ENCODE results near the gene DNAH5. TPM values are rescaled to one million over a fixed set of nuclear protein-coding genes. Genes with fewer than 3 reads are reported as not detected.

The DNAH5 gene
- total RNA-seq, 2 experiments from 2014 or later = not detected

DNA sequence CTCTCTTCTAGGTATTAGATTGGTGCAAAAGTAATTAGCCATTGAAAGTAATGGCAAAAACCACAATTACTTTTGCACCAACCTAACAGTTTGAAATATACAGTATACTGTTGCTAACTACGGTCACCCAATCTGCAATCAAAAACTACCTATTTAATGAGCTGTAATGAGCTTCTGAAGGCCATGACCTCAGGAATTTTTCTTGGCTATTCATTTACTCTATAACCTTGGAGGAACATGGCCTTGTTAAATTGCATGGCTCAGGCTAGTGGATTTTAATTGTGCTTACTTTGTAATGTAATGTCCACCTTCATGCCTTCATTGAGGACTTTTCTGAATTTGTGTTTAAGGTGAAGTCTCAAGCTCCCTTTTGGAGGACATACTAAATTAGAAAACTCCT lies 24.7 kb downstream of the DNAH5 start:
- H3K27me3 Mint-ChIP-seq = no peaks in the 10 kb centered on the region
- DNase-seq = no peak
- no peaks in the 10 kb centered on the region for H3K36me3 Mint-ChIP-seq
- no peak overlapping the region for H3K27ac Mint-ChIP-seq
- no peak overlapping the region for H3K4me3 Mint-ChIP-seq
- H3K4me1 Mint-ChIP-seq = no peaks in the 10 kb centered on the region
- H3K9me3 Mint-ChIP-seq = no peaks in the 10 kb centered on the region

DNA sequence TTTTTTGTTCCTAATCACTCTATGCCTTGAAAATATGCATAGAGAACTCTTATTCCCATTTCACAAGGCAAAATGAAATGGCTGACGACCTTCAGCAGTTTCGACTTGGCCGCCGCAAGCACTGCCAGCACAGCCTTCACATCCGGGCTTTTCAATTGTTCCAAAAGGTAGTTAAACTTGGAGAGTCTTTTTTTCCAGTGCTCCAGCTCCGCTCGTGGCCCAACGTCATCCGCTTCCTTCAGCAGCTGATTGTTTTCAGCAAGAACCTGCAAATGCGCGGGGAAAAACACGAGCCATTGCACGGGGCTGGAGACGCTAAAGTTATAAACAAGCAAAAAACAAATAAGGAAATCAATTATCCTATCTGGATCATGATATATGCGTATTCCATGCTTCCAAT lies 25.4 kb downstream of the DNAH5 start:
- Mint-ChIP-seq H3K4me1 (no peaks in the 10 kb centered on the region), H3K27ac (no peak overlapping the region), H3K4me3 (no peak overlapping the region), H3K36me3 (no peaks in the 10 kb centered on the region), H3K9me3 (no peaks in the 10 kb centered on the region), H3K27me3 (no peaks in the 10 kb centered on the region)
- no peak for DNase-seq

DNA sequence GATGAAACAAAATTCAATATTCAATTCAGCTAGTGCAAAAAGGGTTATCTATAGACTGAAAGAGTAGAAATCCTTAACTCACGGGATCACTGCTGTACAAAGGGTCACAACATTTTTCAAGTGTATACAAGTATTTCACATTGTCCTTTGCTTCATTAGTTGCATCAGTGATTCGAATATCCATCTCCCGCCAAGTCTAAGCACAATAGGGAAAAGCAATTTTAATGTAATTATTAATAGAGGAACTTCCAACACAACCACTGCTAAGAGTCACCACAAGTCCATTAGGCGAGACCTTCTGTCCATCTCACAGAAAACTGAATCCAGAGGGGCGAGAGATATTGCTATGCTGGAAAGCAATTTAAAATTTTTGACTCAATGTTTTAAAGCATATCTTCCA lies 27.4 kb downstream of the DNAH5 start:
- H3K36me3 Mint-ChIP-seq = no peaks in the 10 kb centered on the region
- no peaks in the 10 kb centered on the region for H3K27me3 Mint-ChIP-seq
- DNase-seq = no peak
- no peaks in the 10 kb centered on the region for H3K4me1 Mint-ChIP-seq
- H3K9me3 Mint-ChIP-seq = no peaks in the 10 kb centered on the region
- H3K4me3 Mint-ChIP-seq = no peak overlapping the region
- no peak overlapping the region for H3K27ac Mint-ChIP-seq

DNA sequence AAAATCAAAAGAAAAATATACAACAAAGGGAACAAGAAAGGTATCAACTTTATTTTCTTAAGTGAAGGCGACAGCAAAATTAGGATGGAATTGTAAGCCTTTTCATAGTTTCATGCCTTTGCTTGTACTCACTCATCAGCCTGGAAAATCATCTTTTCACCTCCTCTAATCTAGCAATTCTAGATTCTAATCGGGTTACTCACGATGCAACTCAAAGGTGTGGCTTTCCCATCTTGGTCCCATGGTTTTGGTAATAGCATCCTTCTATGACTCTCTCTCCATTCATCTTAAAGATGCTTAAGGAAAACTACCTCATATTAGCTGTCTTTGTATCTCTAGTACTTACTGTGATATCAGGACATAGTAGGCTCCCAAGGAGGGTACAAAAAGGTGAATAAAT lies 30.5 kb downstream of the DNAH5 start:
- no peaks in the 10 kb centered on the region for H3K27me3 Mint-ChIP-seq
- H3K27ac Mint-ChIP-seq = no peak overlapping the region
- H3K36me3 Mint-ChIP-seq = no peaks in the 10 kb centered on the region
- no peak for DNase-seq
- H3K4me3 Mint-ChIP-seq = no peak overlapping the region
- no peaks in the 10 kb centered on the region for H3K9me3 Mint-ChIP-seq
- H3K4me1 Mint-ChIP-seq = no peaks in the 10 kb centered on the region

- Mint-ChIP-seq H3K4me1 (no peaks in the 10 kb centered on the region), H3K27ac (no peak overlapping the region), H3K27me3 (no peaks in the 10 kb centered on the region)
These were observed 33.7 kb downstream of the DNAH5 start for GRCh38 chr5:13910637-13911288.

DNA sequence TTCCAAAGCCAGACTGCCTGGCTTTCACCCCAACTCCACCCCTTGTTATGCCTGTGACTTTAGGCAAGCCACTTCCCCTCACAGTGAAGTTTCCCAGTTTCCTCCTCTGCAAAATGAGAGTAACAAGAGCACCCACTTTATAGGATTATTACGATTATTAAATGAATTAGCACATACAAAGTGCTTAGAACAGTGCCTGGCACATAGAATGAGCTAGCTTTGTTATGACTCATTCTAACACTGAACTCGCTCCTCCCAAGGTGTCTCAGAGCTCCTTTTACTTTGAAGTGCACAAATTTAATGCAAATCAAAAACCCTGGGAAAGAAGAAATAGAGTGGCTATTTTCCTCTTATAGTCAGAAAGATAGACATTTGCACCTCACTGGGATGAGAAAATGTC lies 34.3 kb downstream of the DNAH5 start:
- H3K9me3 Mint-ChIP-seq = no peaks in the 10 kb centered on the region
- DNase-seq = no peak
- no peaks in the 10 kb centered on the region for H3K36me3 Mint-ChIP-seq
- no peak overlapping the region for H3K27ac Mint-ChIP-seq
- H3K27me3 Mint-ChIP-seq = no peaks in the 10 kb centered on the region
- no peak overlapping the region for H3K4me3 Mint-ChIP-seq
- no peaks in the 10 kb centered on the region for H3K4me1 Mint-ChIP-seq

More at GRCh38 chr5:13910637-13911288, 33.7 kb downstream of the DNAH5 start:
- Mint-ChIP-seq H3K9me3 (no peaks in the 10 kb centered on the region), H3K36me3 (no peaks in the 10 kb centered on the region), H3K4me3 (no peak overlapping the region)
- no peak for DNase-seq

GRCh38 chr5:13909271-13909670 lies 35.2 kb downstream of the DNAH5 start:
- no peaks in the 10 kb centered on the region for H3K9me3 Mint-ChIP-seq
- no peak overlapping the region for H3K4me3 Mint-ChIP-seq
- no peaks in the 10 kb centered on the region for H3K36me3 Mint-ChIP-seq
- no peaks in the 10 kb centered on the region for H3K27me3 Mint-ChIP-seq
- H3K4me1 Mint-ChIP-seq = no peaks in the 10 kb centered on the region
- no peak for DNase-seq
- no peak overlapping the region for H3K27ac Mint-ChIP-seq

DNA sequence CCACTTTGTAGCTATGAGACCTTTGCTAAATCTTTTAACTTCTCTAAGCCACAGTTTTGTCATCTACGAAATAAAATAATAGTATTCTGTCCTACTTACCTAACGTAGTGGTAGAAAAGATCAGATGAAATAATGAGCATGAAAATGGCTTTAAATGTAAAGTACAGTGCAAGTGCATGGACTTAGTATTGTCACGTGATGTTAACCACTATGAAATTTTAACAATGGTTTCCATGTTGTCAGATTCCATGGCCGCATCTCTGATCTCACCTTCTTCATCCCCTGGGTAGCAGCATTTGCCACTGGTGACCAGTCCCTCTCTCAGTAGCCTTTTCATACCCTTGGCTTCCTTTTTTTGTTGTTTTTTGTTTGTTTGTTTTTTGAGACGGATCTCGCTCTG lies 45.9 kb downstream of the DNAH5 start:
- Mint-ChIP-seq H3K27me3 (peaks cover 11% of the 10 kb centered on the region), H3K4me1 (no peaks in the 10 kb centered on the region), H3K27ac (no peak overlapping the region), H3K9me3 (peaks cover 6% of the 10 kb centered on the region), H3K36me3 (no peaks in the 10 kb centered on the region), H3K4me3 (no peak overlapping the region)
- no peak for DNase-seq

GRCh38 chr5:13878357-13878756 lies 66.1 kb downstream of the DNAH5 start:
- Mint-ChIP-seq H3K9me3 (peaks cover 19% of the 10 kb centered on the region), H3K27ac (no peak overlapping the region), H3K36me3 (no peaks in the 10 kb centered on the region), H3K4me3 (no peak overlapping the region), H3K4me1 (no peaks in the 10 kb centered on the region), H3K27me3 (no peaks in the 10 kb centered on the region)
- no peak for DNase-seq

GRCh38 chr5:13866792-13867191 lies 77.7 kb downstream of the DNAH5 start:
- Mint-ChIP-seq H3K4me3 (no peak overlapping the region), H3K27me3 (no peaks in the 10 kb centered on the region), H3K27ac (no peak overlapping the region), H3K36me3 (no peaks in the 10 kb centered on the region), H3K4me1 (no peaks in the 10 kb centered on the region), H3K9me3 (no peaks in the 10 kb centered on the region)
- no peak for DNase-seq

DNA sequence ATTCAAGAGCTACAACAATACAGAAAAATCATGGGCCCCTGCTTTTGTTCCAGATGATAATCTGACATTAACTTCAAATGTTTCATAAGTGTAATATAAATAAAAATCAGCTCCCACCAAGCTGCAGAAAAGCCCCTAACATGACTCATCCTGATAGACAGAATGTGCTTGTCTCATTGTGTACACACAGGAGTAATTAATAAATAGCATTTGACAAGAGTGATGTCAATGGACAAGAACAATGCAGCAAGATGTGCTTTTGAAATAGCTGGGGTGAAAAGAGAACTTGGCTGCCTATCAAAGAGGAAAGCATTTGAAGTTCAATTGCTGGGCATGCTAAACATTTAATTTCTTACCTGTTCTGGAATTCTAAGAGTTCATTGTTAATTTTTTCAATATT lies 79.2 kb downstream of the DNAH5 start:
- no peak for DNase-seq
- H3K27ac Mint-ChIP-seq = no peak overlapping the region
- H3K4me3 Mint-ChIP-seq = no peak overlapping the region
- no peaks in the 10 kb centered on the region for H3K27me3 Mint-ChIP-seq
- no peaks in the 10 kb centered on the region for H3K4me1 Mint-ChIP-seq
- no peaks in the 10 kb centered on the region for H3K9me3 Mint-ChIP-seq
- H3K36me3 Mint-ChIP-seq = no peaks in the 10 kb centered on the region

DNA sequence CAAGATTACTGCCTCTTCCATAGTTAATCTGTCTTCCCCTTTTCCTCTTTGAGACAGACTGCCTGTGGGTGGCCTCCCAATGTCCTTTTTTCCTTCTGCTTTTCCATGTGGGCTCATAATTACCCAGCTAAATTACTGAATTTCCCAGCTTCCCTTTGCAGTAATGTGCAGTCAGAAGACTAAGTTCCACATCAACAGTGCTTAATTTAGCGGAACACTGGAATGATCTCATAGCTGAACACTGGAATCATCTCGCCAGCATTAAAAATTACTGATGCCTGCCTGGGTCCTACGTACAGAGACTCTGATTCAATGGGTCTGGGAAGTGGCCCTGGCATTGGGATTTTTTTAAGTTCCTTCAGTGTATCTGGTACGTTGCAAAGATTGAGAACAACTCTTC lies 84.3 kb downstream of the DNAH5 start:
- H3K4me1 Mint-ChIP-seq = no peaks in the 10 kb centered on the region
- H3K27me3 Mint-ChIP-seq = no peaks in the 10 kb centered on the region

GRCh38 chr5:13859270-13860065 lies 85.0 kb downstream of the DNAH5 start:
- H3K9me3 Mint-ChIP-seq = peaks cover 13% of the 10 kb centered on the region

More for the DNA sequence above, 84.3 kb downstream of the DNAH5 start:
- H3K27ac Mint-ChIP-seq = no peak overlapping the region
- H3K9me3 Mint-ChIP-seq = peaks cover 13% of the 10 kb centered on the region
- H3K36me3 Mint-ChIP-seq = no peaks in the 10 kb centered on the region
- H3K4me3 Mint-ChIP-seq = no peak overlapping the region
- no peak for DNase-seq

DNA sequence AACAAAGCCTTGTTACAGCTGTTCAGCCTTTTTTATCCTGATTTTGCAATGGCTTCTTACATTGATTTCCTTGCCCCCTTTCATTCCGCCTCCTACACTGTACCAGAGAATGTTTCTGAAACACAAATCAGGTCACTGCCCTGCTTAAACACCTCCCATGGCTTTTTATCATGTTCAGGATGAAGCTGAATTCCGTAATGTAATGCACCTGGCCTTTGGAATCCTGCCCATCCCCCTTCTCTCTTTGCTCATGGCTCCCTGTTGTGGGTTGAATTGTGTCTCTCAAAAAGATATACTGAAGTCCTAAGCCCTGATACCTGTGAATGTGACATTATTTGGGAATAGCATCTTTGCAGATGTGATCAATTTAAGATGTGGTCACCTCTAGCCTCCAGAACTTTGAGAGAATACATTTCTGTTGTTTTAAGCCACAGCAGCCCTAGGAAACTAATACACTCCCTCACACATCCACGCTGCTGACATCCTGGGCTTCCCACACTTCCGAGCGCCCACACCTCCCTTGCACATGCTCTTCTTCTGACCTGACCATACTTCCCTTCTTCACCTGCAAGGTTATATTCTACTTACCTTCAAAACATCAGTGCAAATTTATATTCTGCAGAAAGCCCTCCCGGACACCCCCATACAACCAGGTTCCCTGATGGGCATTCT lies 101.2 kb downstream of the DNAH5 start:
- Mint-ChIP-seq H3K4me1 (no peaks in the 10 kb centered on the region), H3K4me3 (no peak overlapping the region), H3K36me3 (no peaks in the 10 kb centered on the region), H3K27ac (no peak overlapping the region), H3K27me3 (no peaks in the 10 kb centered on the region), H3K9me3 (peaks cover 2% of the 10 kb centered on the region)
- DNase-seq = no peak

More at GRCh38 chr5:13859270-13860065, 85.0 kb downstream of the DNAH5 start:
- DNase-seq = no peak
- H3K36me3 Mint-ChIP-seq = no peaks in the 10 kb centered on the region
- H3K4me1 Mint-ChIP-seq = no peaks in the 10 kb centered on the region
- H3K4me3 Mint-ChIP-seq = no peak overlapping the region
- no peak overlapping the region for H3K27ac Mint-ChIP-seq
- no peaks in the 10 kb centered on the region for H3K27me3 Mint-ChIP-seq

DNA sequence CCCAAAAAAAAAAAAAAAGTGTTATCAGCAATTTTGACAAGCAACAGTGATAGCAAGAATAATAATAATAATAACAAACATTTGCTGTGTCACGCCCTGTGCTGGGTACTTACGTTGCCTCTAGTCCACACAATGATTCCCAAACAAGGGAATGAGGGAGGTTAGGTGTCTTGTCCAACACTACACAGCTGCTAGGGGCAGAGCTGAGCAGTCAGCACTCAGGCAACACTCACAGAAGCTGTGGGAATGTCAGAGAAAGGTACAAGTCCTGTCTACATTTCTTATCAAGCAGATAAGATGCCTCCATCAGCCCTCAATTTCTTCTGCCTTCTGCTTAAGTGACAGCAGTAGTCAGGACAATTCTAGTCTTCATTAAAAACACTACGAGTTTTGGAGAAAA lies 111.0 kb downstream of the DNAH5 start:
- Mint-ChIP-seq H3K9me3 (peaks cover 4% of the 10 kb centered on the region), H3K4me1 (no peaks in the 10 kb centered on the region), H3K27me3 (no peaks in the 10 kb centered on the region), H3K27ac (no peak overlapping the region), H3K4me3 (no peak overlapping the region), H3K36me3 (no peaks in the 10 kb centered on the region)
- no peak for DNase-seq
